K562 (cell line): Measurements from ENCODE around the gene PPP1R12C. TPM values are rescaled to one million over a fixed set of nuclear protein-coding genes. Genes with fewer than 3 reads are reported as not detected.

Source experiments
- ATAC-seq: fragments of 200-7000 bp; cut with Tn5 transposase; 3 replicates; pipeline ENCODE4 v1.9.1; 2020; ENCODE audit warnings: moderate library complexity
- Bru-seq: library from RNA; stranded (reverse); fragments of 400-500 nt; gene quantifications from one replicate; lab custom pipeline; 2021; lab: Mats Ljungman, UMichigan
- BruChase-seq, 2 experiments: library from RNA; stranded (reverse); fragments of 400-500 nt; gene quantifications; one replicate each; lab custom pipeline; 2021; lab: Mats Ljungman, UMichigan
- BruUV-seq: library from RNA; stranded (reverse); fragments of 400-500 nt; replicated peaks from 2 replicates; lab custom pipeline; 2021; lab: Mats Ljungman, UMichigan
- CTCF ChIA-PET: fragments of 300-600 bp; formaldehyde crosslinking; extraction: SDS; loops from one replicate; lab custom pipeline; 2021; ENCODE audit warnings: low intra/inter-chr PET ratio; lab: Yijun Ruan, JAX
- POLR2A ChIA-PET: fragments of 300-600, 350-650 bp; sonication (Branson Sonifier 250); formaldehyde crosslinking; extraction: SDS; loops from one replicate; lab custom pipeline; 2021; ENCODE audit warnings: antibody characterized with exemption, inconsistent platforms; lab: Yijun Ruan, JAX
- DNase-seq, 4 experiments: peaks; one replicate each; pipeline versions ENCODE4 v3.0.0 to v3.0.0-alpha.2; 2011 to 2018; ENCODE audit warnings: low spot score in 3 of 4, mixed read lengths in 3 of 4; ENCODE audit errors: extremely low read depth in 1 of 4
- FAIRE-seq: peaks from 2 replicates; lab custom pipeline; 2011; peaks lifted over from hg19 to GRCh38; lab: Jason Lieb, UNC
- H2AFZ ChIP-seq: 2 replicates; pipeline ENCODE4 v1.6.0; 2011; ENCODE audit warnings: low read depth, low read length, control low read depth, inconsistent platforms
- H3K27ac ChIP-seq: fragments of 200-600 bp; 3 replicates; pipeline ENCODE4 v1.8.0; 2011; ENCODE audit warnings: low read depth, mild to moderate bottlenecking, control low read depth, inconsistent platforms, low read length, moderate library complexity, mixed read lengths; ENCODE audit errors: extremely low read depth
- H3K27me3 ChIP-seq, 2 experiments: fragments of 300-600 bp in 1 of 2; 2 replicates in 1 of 2; 3 replicates in 1 of 2; pipeline versions ENCODE4 v1.6.0 to v1.8.0; 2011; ENCODE audit warnings: inconsistent platforms in 2 of 2, low read length in 2 of 2, mild to moderate bottlenecking in 1 of 2, mixed read lengths in 1 of 2, moderate library complexity in 1 of 2; ENCODE audit not compliant: control insufficient read depth in 2 of 2, insufficient read depth in 2 of 2
- H3K36me3 ChIP-seq: fragments of 300-600 bp; 3 replicates; pipeline ENCODE4 v1.8.0; 2011; ENCODE audit warnings: mild to moderate bottlenecking, low read length, inconsistent platforms; ENCODE audit not compliant: control insufficient read depth, insufficient read depth
- H3K4me1 ChIP-seq, 2 experiments: fragments of 200-600 bp in 1 of 2; replicated peaks in 1 of 2; 2 replicates in 1 of 2; 3 replicates in 1 of 2; pipeline versions ENCODE4 v1.5.1 to v1.8.0; 2011; ENCODE audit warnings: inconsistent platforms in 2 of 2, low read length in 2 of 2, mild to moderate bottlenecking in 1 of 2, mixed read lengths in 1 of 2, moderate library complexity in 1 of 2; ENCODE audit not compliant: control insufficient read depth in 2 of 2, insufficient read depth in 2 of 2
- H3K4me2 ChIP-seq: 2 replicates; pipeline ENCODE4 v1.6.1; 2011; ENCODE audit warnings: low read length, control low read depth, inconsistent platforms, mixed read lengths; ENCODE audit not compliant: insufficient read depth
- H3K4me3 ChIP-seq: fragments of 200-600 bp; sonication (generic), shearing (Covaris generic); 2 replicates; pipeline ENCODE4 v1.5.1; 2016; ENCODE audit warnings: control low read depth, inconsistent platforms
- H3K79me2 ChIP-seq: fragments of 200-600 bp; 3 replicates; pipeline ENCODE4 v1.8.0; 2011; ENCODE audit warnings: low read length, inconsistent platforms; ENCODE audit not compliant: control insufficient read depth, insufficient read depth
- H3K9ac ChIP-seq, 2 experiments: 2 replicates each; pipeline versions ENCODE4 v1.6.0 to v1.6.1; 2011; ENCODE audit warnings: low read depth in 2 of 2, low read length in 2 of 2, control low read depth in 1 of 2, inconsistent platforms in 1 of 2, mild to moderate bottlenecking in 1 of 2, mixed read lengths in 1 of 2; ENCODE audit not compliant: insufficient read depth in 1 of 2
- H3K9me1 ChIP-seq: one replicate; pipeline ENCODE4 v1.6.0; 2011; ENCODE audit warnings: inconsistent platforms, mild to moderate bottlenecking, low read length, moderate library complexity; ENCODE audit not compliant: control insufficient read depth, insufficient read depth
- H3K9me3 ChIP-seq: replicated peaks from 2 replicates; pipeline ENCODE4 v1.5.1; 2011; ENCODE audit warnings: low read depth, low read length, inconsistent platforms; ENCODE audit not compliant: control insufficient read depth, insufficient read depth
- H4K20me1 ChIP-seq: replicated peaks from 2 replicates; pipeline ENCODE4 v1.6.1; 2011; ENCODE audit warnings: low read length, inconsistent platforms, mixed read lengths; ENCODE audit not compliant: control insufficient read depth, insufficient read depth
- RB1 ChIP-seq: fragments of 450-650 bp; IDR thresholded peaks from 2 replicates; pipeline ENCODE4 v1.6.1; 2017; ENCODE audit warnings: low read depth, mild to moderate bottlenecking
- TARDBP ChIP-seq: fragments of 450-650 bp; IDR thresholded peaks from 2 replicates; pipeline ENCODE4 v1.6.1; 2016
- WGBS: fragments of 100-300 bp; shearing (Covaris generic); methylation state at CpG from one replicate; pipeline ENCODE4 v1.1.6; 2016; ENCODE audit warnings: low coverage, mixed read lengths; ENCODE audit not compliant: insufficient coverage; ENCODE audit errors: missing lambda C conversion rate; 5-methylcytosine and 5-hydroxymethylcytosine counted together
- in situ Hi-C: fragments of 300-500 bp; cut with MboI; formaldehyde crosslinking; loops from 4 replicates; pipeline ENCODE4 v1.15.0; 2018; ENCODE audit warnings: inconsistent platforms, mixed read lengths
- intact Hi-C: fragments of 100-400 bp; cut with micrococcal nuclease; formaldehyde crosslinking; loops from 2 replicates; pipeline ENCODE4 v1.14.2; 2022
- long read RNA-seq, 3 experiments: library from polyadenylated mRNA in 2 of 3; library from RNA in 1 of 3; unstranded in 2 of 3; stranded (forward) in 1 of 3; transcript quantifications; one replicate each; pipeline ENCODE4 v2.0.0, GENCODE V29; 2019 to 2022
- polyA minus RNA-seq, 3 experiments: library from RNA; depleted of rRNA, polyadenylated mRNA; stranded (reverse); fragments of >200 nt; gene quantifications; 2 replicates each; pipeline ENCODE4 v1.2.3, GENCODE V29; 2011
- polyA plus RNA-seq, 8 experiments: library from polyadenylated mRNA; depleted of rRNA in 4 of 8; stranded (reverse) in 5 of 8; unstranded in 3 of 8; fragments of >200 nt; fragmentation: Nextera tagmentation in 2 of 8; fragmentation: Illumina TruSeq in 1 of 8; extraction: Ambion mirVana in 2 of 8; extraction: Trizol in 1 of 8; gene quantifications; 2 replicates each; pipeline versions ENCODE4 v1.2.1 to v1.2.3, GENCODE V29; 2011 to 2014; ENCODE audit warnings: inconsistent platforms in 1 of 8, missing spikeins in 1 of 8
- total RNA-seq, 7 experiments: library from RNA; depleted of rRNA in 6 of 7; stranded (reverse); fragments of >200 nt in 6 of 7; fragmentation: Illumina TruSeq in 2 of 7; extraction: Trizol in 2 of 7; gene quantifications; 2 replicates each; pipeline versions ENCODE4 v1.2.1 to v1.2.3, GENCODE V29; 2011 to 2021; ENCODE audit warnings: low replicate concordance in 1 of 7
- TF ChIP-seq, protein P1 (sequence below), 3 experiments: fragments of 200-800 bp in 1 of 3; sonication (Bioruptor generic) in 1 of 3; sonication (generic) in 1 of 3; formaldehyde crosslinking in 1 of 3; IDR thresholded peaks; 2 replicates each; pipeline versions ENCODE4 v1.6.1 to v1.8.0; 2016 to 2022; ENCODE audit warnings: mild to moderate bottlenecking in 2 of 3, missing compliant biosample characterization in 2 of 3, missing genetic modification characterization in 2 of 3, missing genetic modification reagents in 1 of 3
- TF ChIP-seq, protein P2 (sequence below): sonication (generic); formaldehyde crosslinking; IDR thresholded peaks from 2 replicates; pipeline ENCODE4 v1.8.1; 2023; ENCODE audit warnings: mild to moderate bottlenecking, missing genetic modification reagents
- TF ChIP-seq, protein P3 (sequence below), 2 experiments: IDR thresholded peaks; 2 replicates each; pipeline ENCODE4 v1.6.1; 2011; ENCODE audit warnings: borderline replicate concordance in 1 of 2, control low read depth in 1 of 2, low read depth in 1 of 2, low read length in 1 of 2, mild to moderate bottlenecking in 1 of 2, mixed read lengths in 1 of 2, moderate library complexity in 1 of 2; ENCODE audit not compliant: insufficient read depth in 1 of 2, insufficient read length in 1 of 2, poor library complexity in 1 of 2, severe bottlenecking in 1 of 2; ENCODE audit errors: extremely low read depth in 1 of 2

Gene PPP1R12C
- 103 and 282 TPM in 2 replicates for total RNA-seq (2011; cell fraction: chromatin; rRNA removed; ENCODE audit: low replicate concordance)
- total RNA-seq (2011; cell fraction: nucleolus; rRNA removed), result 185 and 189 TPM in 2 replicates
- 126 and 131 TPM in 2 replicates for total RNA-seq (2011; cell fraction: nucleoplasm; rRNA removed)
- total RNA-seq (2014; rRNA removed), result 93.5 and 119 TPM in 2 replicates
- 16.3 and 21.9 TPM in 2 replicates for total RNA-seq (2014; rRNA removed; fragmentation: Illumina TruSeq; extraction: Trizol)
- total RNA-seq (2015; rRNA removed; fragmentation: Illumina TruSeq; extraction: Trizol), result 54.1 and 54.3 TPM in 2 replicates
- 89.7 and 110 TPM in 2 replicates for total RNA-seq (2021)
- 31.6 and 39.7 TPM in 2 replicates for polyA plus RNA-seq (2011; rRNA removed)
- polyA plus RNA-seq (2011; cell fraction: cytosol; rRNA removed), result 21.4 and 48.7 TPM in 2 replicates
- 238 and 450 TPM in 2 replicates for polyA plus RNA-seq (2011; cell fraction: nucleus; rRNA removed)
- 76.7 and 102 TPM in 2 replicates for polyA plus RNA-seq (2012)
- polyA plus RNA-seq (2014; fragmentation: Illumina TruSeq; extraction: Trizol), result 33.7 and 54.3 TPM in 2 replicates
- polyA plus RNA-seq (2014; fragmentation: Nextera tagmentation; extraction: Ambion mirVana), result 1 to 10 TPM; 1.8 to 2.7 TPM
- polyA plus RNA-seq (2014; rRNA removed), result 125 and 136 TPM in 2 replicates
- polyA minus RNA-seq (2011; rRNA and poly(A)+ RNA removed), result 5.9 and 7.7 TPM in 2 replicates
- polyA minus RNA-seq (2011; cell fraction: cytosol; rRNA and poly(A)+ RNA removed), result 15.9 and 20.8 TPM in 2 replicates
- 53.1 and 57.2 TPM in 2 replicates for polyA minus RNA-seq (2011; cell fraction: nucleus; rRNA and poly(A)+ RNA removed)
- Bru-seq, nascent RNA, result percentile 72 among the genes with signal in this experiment
- percentile 70 among the genes with signal in this experiment for BruChase-seq, experiment 1, labeled RNA remaining after a 2-hour chase
- BruChase-seq, experiment 2, labeled RNA remaining after a 6-hour chase, result percentile 75 among the genes with signal in this experiment
- long read RNA-seq, experiment 1, partial matches to known transcripts, result 84 of 164 reads
- long read RNA-seq, experiment 1, other reads (novel, unspliced or antisense), result 75 of 164 reads
- long read RNA-seq, experiment 2, partial matches to known transcripts, result 8 of 39 reads
- long read RNA-seq, experiment 2, other reads (novel, unspliced or antisense), result 30 of 39 reads
- long read RNA-seq, experiment 3, partial matches to known transcripts, result 8 of 12 reads
- long read RNA-seq, experiment 3, other reads (novel, unspliced or antisense), result 4 of 12 reads

DNA sequence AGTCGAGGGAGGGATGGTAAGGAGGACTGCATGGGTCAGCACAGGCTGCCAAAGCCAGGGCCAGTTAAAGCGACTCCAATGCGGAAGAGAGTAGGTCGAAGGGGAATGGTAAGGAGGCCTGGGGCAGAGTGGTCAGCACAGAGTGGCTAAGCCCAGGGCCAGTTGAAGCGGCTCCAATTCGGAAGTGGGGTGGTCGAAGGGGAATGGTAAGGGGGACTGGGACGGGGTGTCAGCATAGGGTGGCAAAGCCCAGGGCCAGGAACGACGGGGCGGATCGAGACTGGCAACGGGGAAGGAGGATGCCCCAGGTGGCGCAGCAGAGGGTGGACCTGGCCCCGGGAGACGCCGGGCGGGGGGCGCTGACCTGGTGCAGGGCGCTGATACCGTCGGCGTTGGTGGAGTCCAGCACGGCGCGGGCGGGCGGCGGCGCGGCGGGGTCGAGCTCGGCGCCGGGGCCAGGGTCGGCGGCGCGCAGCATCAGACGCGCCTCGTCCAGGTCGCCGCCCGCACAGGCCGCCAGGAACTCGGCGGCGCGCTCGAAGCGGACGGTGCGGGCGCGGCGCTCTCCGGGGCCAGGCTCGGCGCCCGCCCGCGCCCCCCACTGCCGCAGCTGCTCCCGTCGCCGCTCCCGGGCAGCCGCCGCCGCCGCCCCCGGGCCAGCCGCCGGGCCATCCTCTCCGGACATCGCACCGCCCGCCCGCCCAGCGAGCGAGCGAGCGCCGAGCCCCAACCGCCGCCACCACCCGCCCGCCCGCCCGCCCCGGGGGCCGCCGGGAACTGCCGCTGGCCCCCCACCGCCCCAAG lies at the start of gene PPP1R12C:
TSS of gene PPP1R12C (minus strand) at position 779 of the 804 bp plus-strand sequence. CDS start at position 685, 94 bp downstream.
- Histone ChIP-seq H3K4me3 (peak within 1 kb of the TSS; percentile 89), H3K27me3 (no peaks in the 10 kb centered on the region), H2AFZ (peak within 1 kb of the TSS; percentile 98), H3K4me2 (peak within 1 kb of the TSS; percentile 98), H3K4me1 (peaks cover 38 to 64% of the 10 kb centered on the region in 2 experiments), H4K20me1 (peaks cover 33% of the 10 kb centered on the region), H3K9ac (peak within 1 kb of the TSS; percentile 87 to 98), H3K36me3 (peaks cover 23% of the 10 kb centered on the region; the same call in 2 of the 3 replicates), H3K9me1 (peaks cover 4% of the 10 kb centered on the region), H3K9me3 (no peaks in the 10 kb centered on the region), H3K27ac (peak within 1 kb of the TSS; percentile 91), H3K79me2 (peaks cover 53% of the 10 kb centered on the region)
- peak; percentile 3 for ATAC-seq
- no TSS peak for BruUV-seq
- intact Hi-C loops (no loop called here), in situ Hi-C loops (no loop called here)
- CTCF ChIA-PET, result no interaction called here
- 2% methylated on average over 29 of the region's 97 CpGs for WGBS
- POLR2A ChIA-PET, result interaction anchor here (0.7 to 1.7 kb wide), 7 partner anchors 10 to 290 kb away, joined by 3 to 9 read pairs (median 5); partner anchors contain the start of genes DNAAF3 and UBE2S
- FAIRE-seq, result no peak
- peak in 2 of 4 experiments; percentile 18 to 39 for DNase-seq
- TF ChIP-seq, protein P1, sequence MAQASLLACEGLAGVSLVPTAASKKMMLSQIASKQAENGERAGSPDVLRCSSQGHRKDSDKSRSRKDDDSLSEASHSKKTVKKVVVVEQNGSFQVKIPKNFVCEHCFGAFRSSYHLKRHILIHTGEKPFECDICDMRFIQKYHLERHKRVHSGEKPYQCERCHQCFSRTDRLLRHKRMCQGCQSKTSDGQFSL (CRISPR knock-in tag; IDR thresholded peaks at IDR 0.05), result 0 out of 2 replicates have a peak, but pooled peaks have one; percentile 11
- TF ChIP-seq, protein P1 (tag; IDR thresholded peaks at IDR 0.05), result no peak
- TF ChIP-seq TARDBP (no peak), RB1 (peak; percentile 44; the same call in 1 of the 2 replicates)
- TF ChIP-seq, protein P2, sequence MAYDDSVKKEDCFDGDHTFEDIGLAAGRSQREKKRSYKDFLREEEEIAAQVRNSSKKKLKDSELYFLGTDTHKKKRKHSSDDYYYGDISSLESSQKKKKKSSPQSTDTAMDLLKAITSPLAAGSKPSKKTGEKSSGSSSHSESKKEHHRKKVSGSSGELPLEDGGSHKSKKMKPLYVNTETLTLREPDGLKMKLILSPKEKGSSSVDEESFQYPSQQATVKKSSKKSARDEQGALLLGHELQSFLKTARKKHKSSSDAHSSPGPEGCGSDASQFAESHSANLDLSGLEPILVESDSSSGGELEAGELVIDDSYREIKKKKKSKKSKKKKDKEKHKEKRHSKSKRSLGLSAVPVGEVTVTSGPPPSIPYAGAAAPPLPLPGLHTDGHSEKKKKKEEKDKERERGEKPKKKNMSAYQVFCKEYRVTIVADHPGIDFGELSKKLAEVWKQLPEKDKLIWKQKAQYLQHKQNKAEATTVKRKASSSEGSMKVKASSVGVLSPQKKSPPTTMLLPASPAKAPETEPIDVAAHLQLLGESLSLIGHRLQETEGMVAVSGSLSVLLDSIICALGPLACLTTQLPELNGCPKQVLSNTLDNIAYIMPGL (CRISPR knock-in tag), result no peak
- TF ChIP-seq, protein P3, sequence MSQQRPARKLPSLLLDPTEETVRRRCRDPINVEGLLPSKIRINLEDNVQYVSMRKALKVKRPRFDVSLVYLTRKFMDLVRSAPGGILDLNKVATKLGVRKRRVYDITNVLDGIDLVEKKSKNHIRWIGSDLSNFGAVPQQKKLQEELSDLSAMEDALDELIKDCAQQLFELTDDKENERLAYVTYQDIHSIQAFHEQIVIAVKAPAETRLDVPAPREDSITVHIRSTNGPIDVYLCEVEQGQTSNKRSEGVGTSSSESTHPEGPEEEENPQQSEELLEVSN (IDR thresholded peaks at IDR 0.05; ENCODE audit: borderline replicate concordance in 1 of 2, extremely low read depth in 1 of 2, insufficient read depth in 1 of 2, insufficient read length in 1 of 2, low read depth in 1 of 2, low read length in 1 of 2, poor library complexity in 1 of 2, severe bottlenecking in 1 of 2), result peak in 1 of 2 experiments; percentile 19
